Right lung (tissue), 5 donors: Measurements from ENCODE around the gene ZDHHC3. TPM values are rescaled to one million over a fixed set of nuclear protein-coding genes. Genes with fewer than 3 reads are reported as not detected.

Source experiments
- DNase-seq, 2 donors: peaks; one replicate each; pipeline ENCODE4 v3.0.0-alpha.2; 2013
- polyA plus RNA-seq, 5 donors: library from polyadenylated mRNA; unstranded; fragments of 120-200 nt; gene quantifications; one replicate each; pipeline versions ENCODE4 v1.2.1 to v1.2.3, GENCODE V29; 2013; ENCODE audit warnings: inconsistent platforms in 1 of 5, low replicate concordance in 1 of 5; ENCODE audit not compliant: insufficient read length in 5 of 5, insufficient read depth in 1 of 5

The ZDHHC3 gene
- polyA plus RNA-seq, 5 donors: 108 to 136 (median 117) TPM

DNA sequence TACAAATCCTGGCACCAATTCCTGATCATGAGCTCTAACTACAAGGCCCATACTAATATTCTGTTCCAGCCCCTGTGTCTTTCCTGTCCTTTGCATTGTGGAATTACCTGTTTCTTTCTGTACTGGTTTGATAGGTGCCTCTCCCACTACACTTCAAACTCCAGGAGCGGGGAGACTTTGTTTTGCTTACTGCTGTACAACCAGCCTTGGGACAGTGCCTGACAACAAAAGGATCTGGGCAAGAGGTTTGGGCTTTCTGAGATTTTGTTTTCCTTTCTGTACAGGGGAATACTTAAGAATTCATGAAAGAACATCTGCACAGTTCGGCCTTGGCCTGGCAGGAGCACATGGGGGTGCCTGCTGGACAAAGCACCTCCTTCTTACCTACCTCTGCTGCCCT, 45.1 kb downstream of the ZDHHC3 start:
- no peak for DNase-seq

DNA sequence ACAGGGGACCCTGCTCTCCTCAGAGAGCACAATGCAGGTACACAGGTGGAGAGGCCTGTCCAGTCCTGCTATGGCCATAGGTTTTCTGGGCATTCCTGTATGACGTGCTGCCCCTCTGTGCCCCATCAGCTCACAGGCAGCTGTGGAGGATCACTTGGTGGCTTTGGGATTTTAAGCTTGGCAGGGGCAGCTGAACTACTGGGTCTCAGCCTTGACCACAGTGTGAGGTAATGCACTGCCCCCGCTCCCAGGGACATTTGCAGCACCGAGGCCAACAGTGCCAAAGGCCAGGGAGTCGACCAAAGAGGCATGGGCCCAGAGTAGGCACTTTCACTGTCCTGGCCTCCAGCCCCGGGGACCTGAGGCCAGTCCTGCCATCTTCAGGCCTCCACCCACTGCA, 46.2 kb downstream of the ZDHHC3 start:
- no peak for DNase-seq

DNA sequence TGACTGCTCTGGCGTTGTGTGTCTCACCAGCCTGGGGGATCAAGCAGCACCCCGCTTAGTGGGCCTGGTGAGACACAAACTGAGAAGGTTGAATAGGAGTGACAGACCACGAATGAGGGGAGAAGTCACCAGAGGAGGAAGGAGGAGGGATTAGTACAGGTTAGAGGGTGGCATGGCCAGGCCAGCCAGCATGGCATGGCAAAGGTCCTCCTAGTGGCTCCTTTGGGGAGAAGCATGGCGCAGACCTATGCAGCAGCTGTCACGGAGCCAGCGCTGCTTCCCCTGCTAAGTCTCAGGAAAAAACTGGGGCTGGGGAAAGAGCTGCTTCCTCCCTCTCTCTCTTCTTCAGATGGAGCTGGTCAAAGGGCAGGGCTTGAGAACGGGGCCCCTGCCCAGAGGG, 48.6 kb downstream of the ZDHHC3 start:
- DNase-seq: no peak

DNA sequence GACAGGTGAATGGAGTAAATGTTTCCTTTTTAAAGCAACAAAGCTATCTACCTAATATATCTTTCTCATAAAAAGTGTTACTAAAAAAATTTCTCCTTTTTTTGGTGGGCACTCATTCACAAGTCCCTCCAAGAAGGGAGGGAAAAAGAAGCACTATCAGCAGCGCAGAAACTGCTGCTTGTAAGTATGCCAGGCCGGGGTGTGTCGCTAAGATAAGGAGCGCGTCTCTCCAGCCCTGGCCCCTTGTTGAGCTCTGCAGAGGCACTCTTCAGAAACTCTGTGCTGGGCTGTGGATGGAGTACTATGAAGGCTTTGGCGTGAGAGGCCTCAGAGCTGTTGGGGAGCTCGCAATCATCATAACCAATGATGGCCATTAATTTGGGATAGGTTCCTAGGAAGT, 49.1 kb downstream of the ZDHHC3 start:
- no peak for DNase-seq

DNA sequence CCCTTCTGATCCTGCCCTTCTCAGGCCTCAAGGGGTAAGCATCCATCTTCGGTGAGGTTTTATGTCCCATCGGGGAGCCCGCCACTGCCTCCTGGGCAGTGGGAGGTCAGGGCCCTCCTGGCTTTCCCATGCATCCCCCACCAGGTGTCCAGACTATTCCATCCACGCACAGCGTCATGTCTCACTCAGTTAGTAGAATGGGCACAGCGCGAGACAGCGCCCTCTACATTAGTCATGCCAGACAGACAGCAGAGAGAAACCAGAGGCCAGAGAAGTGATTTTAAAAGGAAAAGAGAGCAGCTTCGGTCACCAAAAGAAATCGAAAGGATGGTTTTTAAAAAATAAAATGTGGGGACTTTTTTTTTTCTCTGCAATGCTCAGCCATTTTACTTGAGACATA, 49.8 kb downstream of the ZDHHC3 start:
- DNase-seq: no peak

DNA sequence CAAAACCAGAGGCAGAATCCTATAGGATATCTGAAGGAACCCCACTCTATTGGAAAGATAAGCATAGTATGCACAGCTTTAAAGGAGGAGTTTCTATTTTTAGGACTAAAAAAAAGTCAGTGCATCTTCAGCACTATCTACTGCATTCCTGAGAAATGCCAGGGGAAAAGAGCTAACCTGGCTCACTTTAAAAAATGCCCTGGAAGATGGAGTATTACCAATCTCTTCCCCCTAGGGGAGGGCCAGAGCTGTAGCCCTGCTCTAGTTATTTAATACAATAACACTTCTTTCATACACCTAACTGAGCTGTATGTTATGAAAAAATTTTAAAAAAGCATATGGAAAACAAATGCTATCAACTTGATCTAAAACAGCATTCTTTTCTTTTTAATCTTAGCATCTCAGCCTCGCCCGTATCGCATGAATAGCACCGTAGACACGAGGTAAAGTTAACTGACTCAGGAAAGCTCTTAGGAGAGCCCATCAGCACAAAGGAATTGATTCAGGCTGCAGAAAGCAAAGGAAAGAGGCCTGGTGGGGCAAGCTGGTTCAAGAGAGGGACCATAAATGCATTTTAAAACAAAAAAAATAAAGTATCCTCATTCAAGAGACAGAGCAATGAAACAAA, 51.4 kb downstream of the ZDHHC3 start:
- DNase-seq: no peak

DNA sequence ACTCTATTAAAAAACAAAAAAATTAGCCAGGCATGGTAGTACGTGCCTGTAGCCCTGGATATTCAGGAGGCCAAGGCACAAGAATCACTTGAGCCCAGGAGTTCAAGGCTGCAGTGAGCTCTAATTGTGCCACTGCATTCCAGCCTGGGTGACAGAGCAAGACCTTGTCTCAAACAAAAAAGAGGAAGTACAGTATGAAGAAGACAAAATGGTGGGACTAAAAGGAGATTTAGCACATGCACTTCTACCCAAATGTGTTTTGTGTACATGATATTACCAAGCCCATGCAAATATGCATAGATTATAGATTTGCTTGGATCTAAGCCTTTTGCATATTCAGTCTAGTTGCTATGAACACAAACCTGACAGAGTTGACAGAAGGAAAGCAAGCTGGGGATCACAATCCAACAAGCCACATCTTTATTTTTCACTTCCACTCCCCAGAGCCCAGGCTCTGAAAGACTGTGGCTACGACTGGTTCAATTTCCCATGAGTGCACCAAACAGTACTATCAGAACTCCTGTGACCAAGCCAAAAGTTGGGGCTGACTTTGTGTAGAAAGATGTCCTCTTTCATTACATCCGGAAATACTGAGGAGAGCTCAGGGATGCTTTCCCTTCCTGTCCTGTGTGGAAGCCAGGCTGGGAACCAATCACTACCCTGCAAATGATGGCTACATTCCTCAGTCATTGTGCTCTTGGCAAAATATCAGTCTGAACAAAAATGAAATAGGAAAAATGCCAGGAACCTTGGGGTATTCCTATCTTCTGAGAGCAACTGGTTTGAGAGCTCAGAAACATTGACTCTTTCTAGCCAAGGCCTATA, 52.1 kb downstream of the ZDHHC3 start:
- no peak for DNase-seq

DNA sequence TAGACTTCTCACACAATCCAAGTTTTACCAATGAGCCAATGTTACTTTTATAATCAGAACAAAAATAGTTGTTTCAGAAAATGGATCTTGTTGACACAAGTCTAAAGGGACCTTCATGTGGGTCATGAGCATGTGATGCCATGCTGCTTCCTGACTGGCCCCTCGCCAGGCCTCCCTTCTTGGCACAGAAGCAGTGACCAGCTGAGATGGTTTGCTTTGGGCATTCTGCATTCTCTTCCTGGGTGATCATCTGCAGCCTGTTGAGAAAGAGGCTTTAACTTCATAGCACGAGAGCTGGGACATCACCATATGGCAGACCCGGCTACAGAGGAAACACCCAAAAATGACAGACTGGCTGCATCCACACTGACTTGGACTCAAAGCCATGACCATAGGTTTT, 55.9 kb downstream of the ZDHHC3 start:
- no peak for DNase-seq

DNA sequence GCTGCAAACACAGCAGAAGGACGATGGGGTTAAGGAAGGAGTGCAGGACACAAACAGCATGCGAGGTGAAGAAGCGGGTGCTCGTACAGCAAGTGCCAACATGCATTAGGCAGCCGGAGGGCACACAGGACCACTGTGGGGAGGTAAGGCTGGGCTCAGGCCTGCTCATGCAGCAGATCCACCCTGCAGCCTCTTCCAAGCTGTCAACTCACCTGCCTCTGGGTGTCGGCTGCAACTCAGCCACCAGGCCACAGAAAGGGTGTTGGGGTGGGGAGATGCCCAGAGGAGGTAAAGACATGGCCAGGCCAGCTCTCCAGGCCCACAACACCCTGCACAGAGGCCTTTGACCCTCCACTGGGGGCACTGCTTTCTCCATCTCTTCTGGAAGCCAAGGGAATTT, 57.4 kb downstream of the ZDHHC3 start:
- DNase-seq: no peak

DNA sequence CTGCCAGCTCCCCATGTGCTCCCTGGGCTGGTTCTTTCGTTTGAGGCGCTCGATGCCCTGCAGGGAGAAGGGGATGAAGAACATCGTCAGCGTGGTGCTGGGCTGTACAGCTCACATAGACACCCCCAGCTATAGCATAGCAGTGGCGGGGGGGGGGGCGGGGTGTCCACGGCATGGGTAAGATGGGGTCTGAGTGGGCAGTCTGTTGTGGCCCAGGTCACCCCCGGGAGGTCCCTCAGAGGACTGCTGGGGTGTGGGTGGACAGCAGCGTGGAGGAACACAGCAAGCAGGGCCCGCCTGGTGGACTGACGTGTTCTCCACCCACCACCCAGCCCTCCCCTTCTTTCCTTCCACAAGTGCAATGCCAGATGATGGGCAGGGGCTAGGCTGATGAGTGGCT, 57.9 kb downstream of the ZDHHC3 start:
- DNase-seq: no peak

DNA sequence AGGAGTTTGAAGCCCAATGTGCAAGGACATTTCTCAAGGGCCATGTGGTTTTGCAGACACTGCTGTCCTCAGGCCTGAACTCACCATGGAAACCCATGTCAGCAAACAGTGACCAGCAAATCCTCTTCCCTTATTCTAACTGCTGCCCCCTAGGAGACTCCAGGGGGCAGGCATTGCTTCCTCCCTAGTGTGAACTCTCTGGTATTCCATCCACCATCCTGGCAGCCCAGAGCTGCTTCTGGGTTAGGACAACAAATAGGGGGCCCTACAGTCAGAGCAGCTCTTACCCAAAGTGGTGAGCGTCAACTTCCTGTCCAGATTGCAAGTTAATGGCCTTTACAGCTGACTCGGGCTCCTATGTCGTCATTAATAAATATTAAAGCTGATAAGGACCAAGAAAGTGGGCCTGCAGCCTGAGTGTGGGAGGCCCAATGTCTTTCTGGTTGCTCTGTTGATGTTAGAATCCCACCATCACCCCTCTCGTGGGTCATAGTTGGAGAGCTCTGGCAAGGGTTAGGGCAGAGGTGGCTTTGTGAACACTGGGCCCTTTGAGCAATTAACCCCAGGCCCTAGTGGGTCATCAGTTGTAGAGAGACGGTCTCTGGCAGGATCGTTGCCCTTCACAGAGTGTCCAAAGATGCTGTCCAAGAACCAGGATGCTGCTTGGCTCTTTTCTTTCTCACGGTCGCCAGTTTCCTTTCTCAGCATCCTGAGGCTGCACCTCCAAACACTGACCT, 60.1 kb downstream of the ZDHHC3 start:
- DNase-seq: peak; percentile 13 to 39

DNA sequence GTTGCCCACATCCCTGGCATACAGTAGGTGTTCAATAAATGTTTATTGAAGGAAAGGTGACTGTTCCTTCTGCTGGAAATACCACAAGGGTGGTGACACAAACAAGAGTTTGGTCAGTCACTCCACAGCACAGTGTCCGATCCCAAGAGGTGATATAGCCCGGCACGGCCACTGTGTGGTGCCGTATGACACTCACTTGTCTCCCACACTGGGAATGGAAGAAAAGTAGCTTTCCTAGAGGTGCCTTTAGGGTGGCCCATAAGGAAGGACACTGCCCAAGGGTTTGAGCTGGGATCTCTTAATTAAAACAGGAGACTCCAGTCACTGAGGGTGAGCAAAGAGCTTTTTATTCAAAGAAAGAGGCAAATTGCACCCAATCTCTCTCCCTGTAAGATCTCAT, 61.0 kb downstream of the ZDHHC3 start:
- no peak for DNase-seq

DNA sequence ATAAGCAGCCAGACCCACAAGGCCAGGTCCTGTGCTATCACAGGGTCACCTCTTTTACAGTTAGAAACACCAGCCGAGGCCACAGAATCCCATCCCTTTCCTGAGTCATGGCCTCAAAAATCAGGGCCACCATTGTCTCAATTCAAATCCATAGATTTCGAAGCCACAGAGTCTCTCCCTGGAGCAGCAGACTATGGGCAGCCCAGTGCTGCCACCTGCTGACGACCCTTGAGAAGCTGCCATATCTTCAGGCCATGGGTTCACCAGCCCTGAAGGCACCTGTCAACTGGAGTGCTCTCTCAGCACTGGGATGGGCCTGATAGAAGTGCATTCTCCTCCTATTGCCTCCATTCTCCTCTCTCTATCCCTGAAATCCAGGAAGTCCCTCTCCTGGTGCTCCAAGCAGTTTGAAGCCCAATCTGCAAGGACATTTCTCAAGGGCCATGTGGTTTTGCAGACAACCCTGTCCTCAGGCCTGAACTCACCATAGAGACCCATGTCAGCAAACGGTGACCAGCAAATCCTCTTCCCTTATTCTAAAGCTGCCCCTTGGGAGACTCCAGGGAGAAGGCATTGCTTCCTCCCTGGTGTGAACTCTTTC, 62.0 kb downstream of the ZDHHC3 start:
- DNase-seq: peak; percentile 23 to 25

DNA sequence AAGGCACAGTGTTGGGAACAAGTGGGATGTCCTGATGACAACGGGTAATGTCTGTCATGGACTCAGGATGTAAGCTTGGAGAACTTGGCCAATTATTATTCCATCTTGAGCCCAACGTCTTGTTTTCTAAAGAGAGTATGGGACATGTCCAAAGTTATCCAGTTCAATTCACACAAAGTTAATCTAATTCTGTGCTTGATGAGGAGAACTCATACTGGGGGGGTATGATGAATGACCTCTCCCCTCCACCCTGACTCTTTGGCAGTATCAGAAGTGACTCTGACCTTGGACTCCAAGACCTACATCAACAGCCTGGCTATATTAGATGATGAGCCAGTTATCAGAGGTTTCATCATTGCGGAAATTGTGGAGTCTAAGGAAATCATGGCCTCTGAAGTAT, 65.3 kb downstream of the ZDHHC3 start:
- DNase-seq: no peak

DNA sequence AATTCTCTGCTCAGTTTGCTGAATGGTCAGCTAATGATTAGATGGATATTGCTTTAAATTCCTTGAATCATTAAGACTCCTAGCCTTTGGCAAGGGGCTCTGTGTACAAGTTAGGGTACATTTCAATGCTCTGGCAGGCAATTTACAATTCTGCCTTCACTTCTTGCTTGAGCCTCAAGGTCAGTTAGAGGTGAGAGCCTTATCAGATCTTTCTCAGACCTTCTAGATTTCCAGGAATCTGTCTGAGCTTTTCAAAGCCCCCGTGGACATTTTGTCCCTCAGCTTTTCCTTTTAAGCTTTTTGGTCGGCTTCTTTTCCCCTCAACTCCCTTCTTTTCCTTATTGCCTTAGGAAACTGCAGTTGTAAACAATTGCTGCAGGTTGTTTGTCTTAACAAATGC, 66.9 kb downstream of the ZDHHC3 start:
- DNase-seq: no peak

DNA sequence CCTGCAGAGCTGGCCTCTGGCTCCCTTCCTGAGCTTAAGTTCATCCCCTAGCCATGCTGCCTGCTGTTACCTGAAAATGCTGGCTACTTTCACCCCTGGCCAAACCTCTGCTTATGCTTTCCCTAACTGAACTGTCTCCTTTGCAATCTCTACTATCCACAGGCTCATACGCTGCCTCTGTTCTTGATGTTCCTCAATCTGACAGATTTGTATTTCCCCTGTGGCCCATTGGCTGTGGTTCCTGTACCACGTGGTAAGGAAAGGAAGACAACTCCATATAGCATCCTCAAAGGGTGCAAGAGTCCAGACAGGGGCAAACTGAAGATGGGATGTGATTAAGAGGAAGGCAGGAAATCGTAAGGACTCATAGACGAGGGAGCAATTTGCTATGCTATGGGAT, 68.4 kb downstream of the ZDHHC3 start:
- no peak for DNase-seq

DNA sequence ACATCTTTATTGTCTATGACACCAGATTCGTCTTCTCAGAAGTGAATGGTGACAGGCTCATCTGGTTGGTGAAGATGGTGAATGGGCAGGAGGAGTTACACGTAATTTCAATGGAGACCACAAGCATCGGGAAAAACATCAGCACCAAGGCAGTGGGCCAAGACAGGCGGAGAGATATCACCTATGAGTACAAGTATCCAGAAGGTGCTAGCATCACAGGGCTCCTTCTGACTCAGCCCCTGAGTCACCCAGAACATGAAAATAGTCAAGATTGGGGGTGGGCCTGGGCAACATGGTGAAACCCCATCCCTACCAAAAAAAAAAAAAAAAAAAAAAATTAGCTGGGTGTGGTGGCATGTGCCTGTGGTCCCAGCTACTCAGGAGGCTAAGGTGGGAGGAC, 69.0 kb downstream of the ZDHHC3 start:
- no peak for DNase-seq

DNA sequence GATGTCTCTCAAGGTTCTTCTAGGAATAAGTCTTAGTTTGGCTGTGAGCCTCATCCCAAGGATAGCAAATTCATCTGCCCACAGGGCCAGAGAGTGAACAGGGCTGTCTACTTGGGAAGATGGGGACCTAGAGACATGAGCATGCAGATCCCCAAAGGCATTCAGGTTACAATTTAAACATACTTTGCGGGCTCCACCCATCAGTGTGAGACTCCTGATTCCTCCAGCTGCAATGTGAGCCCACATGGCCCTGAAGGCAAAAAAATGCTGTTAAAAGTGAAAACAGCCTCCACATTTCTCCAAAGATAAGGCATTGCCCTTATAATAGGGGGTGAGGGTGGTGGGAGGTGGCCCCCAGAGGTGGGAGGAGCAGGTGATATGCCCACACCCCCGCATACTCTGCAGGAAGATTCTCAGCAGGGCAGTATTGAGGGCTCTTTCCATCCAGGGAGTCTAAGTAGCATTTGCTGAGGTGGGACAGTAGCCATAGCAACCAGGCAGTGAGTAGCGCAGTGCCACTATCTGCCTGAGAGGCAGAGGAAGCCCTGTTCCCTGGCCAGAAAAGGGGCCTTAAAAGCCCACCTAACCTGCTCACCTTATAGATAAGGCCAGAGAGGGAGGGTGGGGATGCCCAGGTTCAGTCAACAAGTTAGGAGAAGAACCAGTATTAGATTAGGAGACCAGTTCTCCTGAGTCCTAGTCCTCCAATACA, 70.4 kb downstream of the ZDHHC3 start:
- DNase-seq: no peak

DNA sequence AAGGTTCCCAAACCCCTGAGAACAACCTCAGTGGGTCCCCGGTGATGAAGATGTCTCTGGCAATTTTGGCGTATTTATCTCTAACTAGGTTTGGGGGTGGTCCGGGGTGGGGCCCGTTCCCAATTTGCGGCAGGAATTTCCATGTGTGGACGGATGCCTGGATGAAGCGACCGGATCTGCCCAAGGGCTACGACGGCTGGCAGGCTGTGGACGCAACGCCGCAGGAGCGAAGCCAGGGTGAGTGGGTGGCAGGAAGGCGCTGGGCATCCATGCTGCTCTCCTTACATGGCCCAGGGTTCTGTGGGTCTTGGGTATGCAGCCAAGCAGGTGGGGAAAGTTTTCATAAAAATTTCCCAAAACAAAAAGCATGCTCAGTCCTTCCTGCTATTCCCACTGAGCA, 72.2 kb downstream of the ZDHHC3 start:
- no peak for DNase-seq

DNA sequence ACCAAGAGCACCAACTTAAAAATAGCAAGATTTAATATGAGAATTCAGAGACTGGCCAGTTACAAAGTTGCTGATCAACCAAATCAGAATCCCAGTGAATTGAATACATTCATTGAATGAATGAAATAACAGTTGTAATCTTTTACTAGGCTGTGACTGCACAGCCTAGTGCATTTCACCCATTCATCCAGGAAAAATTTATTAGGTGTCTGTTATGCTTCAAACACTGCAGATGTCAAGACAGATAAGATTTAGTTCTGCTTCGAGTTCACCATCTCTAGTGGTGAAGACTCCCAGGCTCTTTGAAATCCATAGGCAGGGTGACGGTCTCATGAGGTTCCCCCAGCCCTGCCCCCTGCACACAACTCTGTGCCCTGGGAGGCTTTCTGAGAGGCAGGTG, 72.7 kb downstream of the ZDHHC3 start:
- DNase-seq: no peak

DNA sequence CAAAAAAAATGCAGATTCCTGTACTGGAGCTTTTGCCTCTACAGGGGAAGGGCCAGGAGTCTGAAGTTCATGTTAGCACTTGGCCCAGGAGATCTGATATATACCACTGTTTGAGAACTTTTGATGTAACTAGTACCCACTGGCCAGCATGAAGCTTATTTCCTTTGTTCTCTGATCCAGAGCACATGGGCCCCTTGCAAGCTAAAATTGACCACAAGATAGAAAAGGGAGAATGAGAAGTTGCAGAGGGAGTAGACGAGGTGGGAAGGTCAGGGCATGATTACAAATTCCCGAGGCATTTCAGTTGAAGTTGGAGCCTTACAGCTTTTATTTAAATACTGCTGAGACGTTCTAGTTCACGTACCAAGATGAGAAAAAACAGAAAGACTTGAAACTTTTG, 73.3 kb downstream of the ZDHHC3 start:
- no peak for DNase-seq
